ENCODE results near the gene DLST.

DLST gene

DNA sequence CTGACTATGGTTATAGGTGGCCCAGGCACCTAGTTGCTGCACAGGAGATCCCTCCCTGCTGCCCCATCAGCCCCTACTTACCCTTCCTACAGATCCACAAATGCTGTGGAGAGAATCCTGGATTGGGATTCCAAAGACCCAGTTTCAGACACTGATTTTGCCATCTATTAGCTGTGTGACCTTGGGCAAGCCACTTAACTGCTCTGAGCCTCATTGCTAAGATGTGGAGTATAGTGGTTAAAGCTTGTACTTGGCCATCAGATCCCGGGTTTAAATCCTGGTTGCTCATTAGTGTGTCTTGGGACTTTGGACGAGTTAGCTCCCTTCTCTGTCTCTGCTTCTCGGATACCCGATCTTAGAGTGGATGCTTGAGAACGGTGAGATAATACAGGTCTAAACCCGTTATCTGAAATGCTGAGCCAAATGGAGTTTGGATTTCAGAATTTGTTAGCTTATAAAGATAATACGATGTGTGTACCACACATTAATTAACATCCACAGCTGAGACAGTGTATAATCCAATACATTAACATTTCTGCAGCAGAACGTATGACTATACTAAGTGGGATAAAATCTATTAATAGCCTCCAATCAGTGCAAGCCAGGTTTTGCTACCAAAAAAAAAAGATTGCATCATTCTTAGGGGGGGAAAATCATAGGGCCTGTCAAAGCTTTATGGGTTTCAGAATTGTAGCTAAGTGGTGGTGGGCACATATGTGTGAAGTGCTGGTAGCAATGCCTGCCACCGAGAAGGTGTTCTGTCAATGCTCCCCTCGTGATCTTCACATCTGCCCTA, 21.8 kb upstream of the DLST start:
- in situ Hi-C loops (cut with MboI; ENCODE audit: low sequenced_read_pairs): no loop called here

DNA sequence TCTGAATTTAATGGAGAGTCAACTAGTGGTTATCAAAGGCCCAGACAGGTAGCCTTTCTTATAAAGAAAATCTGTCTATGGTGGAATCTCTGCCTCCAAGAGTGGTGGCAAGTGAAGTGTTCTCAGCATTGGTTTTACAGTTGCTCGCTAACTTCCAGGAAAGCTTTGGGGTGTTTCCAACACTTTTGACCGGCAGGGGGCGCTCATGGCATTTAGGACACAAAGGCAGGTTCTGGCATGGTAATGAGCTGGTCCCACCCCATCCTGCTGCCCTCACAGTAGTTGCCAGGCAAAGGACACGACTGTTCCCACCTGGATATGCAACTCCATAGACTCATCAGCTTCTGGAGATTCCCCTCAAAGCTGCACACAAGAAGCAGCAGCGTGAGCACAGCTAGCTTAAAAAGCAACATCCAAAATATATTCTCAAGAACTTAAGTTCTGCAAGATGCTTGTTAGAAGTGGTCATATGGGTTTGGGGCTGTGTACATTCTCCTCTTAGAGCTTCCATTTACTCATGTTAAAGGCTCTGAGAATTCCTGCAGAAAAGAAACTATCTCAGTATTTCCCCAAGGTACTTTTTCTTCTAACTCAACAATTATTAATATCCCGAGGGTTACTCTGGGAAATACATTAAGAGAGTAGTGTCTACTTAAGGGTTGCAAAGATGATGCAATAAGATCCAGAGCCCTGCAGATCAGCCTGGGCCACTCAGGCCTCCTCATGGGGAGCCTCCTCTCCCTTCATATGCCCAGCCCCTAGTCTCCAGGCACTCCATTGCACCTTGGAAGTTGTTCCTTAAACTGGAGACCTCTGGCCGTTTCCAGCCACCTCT, 20.6 kb upstream of the DLST start:
- in situ Hi-C loops (cut with MboI; ENCODE audit: low sequenced_read_pairs): no loop called here

DNA sequence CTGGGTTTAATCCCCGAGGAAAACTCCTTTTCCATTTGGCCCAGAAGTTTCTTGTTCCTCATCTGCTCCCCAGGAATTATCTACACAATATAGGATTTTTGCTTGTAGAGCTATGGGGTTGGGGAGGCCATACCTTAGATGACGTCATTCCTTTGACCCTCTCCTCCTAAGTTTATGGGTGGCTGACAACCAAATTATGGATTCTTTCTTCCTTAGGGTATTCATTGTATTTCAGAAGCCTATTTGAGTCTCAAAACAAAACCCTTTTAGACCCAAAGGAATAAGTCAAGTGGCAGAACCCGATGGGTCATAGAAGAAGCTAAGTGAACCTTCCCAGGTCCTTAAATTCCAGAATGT, 20.0 kb upstream of the DLST start:
- in situ Hi-C loops (cut with MboI; ENCODE audit: low sequenced_read_pairs): no loop called here

DNA sequence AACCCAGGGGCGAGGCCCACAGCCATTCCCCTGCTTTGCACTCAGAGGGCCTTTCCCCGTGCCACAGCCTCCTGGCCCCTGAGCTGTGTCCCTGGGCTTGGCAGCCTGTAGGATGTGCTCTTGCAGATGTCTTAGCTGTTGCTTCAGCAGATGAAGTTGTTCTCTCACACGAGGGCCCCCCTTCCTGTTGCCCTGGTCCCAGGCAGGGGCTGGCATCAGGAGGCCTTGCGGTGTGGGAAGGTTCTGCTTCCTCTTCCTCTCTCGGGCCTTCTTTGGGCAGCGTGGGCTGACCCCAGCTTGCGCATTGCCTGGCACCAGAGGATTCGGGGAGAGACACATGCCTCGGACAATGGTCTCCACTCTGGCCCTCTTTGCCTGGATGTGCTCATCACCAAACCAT, 18.4 kb upstream of the DLST start:
- in situ Hi-C loops (cut with MboI; ENCODE audit: low sequenced_read_pairs): no loop called here

DNA sequence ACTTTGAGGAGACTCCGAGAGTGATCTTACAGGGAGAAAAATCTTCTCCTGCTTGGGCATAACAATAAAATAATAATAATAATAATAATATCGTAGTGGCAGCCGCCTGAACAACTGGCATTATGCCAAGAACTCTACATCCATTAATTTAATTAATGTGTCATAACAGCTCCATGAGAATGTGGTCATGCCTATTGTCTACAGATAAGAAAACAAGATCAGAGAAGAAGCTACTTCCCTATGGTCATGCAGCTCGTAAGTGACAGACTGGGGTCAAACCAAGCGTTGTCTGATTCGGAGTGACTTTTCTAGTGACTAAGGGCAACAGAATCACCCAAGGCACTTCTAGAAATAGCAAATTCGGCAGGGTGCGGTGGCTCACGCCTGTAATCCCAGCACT, 17.5 kb upstream of the DLST start:
- in situ Hi-C loops (cut with MboI; ENCODE audit: low sequenced_read_pairs): no loop called here

DNA sequence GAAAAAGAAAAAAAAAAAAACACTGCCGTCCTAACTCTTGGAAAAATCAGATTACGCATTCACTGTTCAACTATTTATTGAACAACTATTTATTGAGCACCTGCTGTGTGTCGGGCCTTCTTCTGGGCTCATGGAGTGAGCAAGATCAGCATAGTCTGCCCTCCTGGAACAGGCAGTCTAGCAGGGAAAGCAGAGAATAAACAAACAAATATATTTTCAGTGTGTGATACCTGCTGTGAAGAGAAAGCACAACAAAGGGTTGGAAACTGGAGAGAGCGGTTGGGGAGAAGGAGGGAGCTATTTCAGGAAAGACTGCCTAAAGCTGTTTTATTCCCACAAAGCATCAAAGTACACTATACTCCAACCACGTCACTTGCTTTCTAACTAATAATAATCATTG, 16.6 kb upstream of the DLST start:
- in situ Hi-C loops (cut with MboI; ENCODE audit: low sequenced_read_pairs): no loop called here

DNA sequence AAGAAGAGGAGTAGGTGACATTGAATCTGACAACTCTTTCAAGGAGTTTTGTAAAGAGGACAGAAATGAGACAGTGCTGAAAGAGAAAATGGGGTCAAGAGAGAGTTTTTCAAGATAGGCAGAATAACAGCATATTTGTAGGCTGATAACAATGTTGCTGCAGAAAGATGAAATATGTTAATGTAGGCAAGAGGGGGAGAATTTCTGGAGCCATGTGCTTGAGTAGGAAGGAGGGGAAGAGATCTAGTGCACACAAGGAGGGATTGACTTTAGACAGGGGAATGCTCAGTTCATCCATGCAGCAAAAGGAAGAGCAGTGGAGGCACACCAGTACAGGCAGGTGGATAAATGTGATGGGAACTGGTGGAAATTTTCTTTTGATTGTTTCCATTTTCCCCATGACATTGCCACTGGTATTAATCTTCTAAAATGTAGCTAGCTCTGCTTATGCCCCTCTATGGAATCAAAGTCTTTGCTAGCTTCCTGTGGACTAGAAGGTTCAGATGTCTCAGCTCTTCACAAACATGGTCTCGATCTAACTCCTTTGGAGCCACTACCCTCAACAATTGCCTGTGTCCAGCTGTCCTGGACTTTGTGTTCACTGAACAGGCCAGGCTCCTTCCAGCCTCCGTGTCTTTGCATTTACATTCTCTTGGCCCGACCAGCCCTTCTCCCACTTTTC, 14.9 kb upstream of the DLST start:
- in situ Hi-C loops (cut with MboI; ENCODE audit: low sequenced_read_pairs): no loop called here

DNA sequence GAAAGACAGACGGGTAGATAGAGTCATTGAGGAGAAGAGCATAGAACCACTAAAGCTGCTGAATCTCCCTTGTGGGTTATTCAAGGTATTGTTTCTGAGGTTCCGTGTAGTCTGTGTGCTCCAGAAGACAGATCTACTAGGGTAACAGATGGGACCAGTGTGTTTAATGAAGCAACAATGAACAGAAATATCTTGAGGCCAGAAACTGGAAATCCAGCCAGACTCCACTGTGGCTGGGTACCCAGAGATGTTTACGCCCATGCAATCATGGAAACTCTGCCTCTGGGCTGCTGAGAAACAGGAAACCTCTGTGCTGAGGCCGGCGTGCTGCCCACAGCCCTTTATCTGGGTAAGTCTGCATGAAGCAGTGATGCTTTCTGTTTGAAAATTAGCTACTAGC, 14.0 kb upstream of the DLST start:
- in situ Hi-C loops (cut with MboI; ENCODE audit: low sequenced_read_pairs): no loop called here

DNA sequence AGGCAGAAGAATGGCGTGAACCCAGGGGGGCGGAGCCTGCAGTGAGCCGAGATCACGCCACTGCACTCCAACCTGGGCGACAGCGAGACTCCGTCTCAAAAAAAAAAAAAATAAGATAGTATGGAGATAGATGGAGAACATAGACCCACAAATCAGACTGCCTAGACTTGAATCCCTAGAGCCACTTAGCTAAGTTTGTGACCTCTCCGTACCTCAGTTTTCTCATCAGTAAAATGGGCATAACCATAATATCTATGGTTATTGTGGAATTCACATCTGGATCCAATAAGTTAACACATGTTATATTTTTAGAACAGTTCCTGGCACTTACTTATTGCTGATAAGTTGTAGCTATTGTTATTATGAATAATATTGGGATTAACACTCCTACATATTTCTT, 13.0 kb upstream of the DLST start:
- in situ Hi-C loops (cut with MboI; ENCODE audit: low sequenced_read_pairs): no loop called here

DNA sequence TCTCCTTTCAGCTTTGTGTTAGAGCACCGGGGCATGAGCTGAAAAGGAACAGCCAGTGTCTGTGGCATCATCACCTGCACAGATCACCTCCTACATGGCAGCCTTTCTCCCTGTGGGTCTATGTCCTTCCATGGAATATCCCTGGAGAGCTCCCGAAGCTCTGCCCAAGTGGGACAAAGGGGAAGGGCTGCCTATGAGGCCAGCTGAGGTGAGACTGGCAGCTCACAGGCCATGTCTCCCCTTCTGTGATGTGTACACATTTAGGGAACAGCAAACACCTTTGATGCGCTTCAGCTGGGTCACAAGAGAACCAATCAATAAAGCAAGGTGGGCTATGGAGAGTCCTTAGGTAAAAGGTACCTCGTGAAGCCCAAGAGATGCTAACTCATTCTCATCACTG, 9.9 kb upstream of the DLST start:
- in situ Hi-C loops (cut with MboI; ENCODE audit: low sequenced_read_pairs): no loop called here

DNA sequence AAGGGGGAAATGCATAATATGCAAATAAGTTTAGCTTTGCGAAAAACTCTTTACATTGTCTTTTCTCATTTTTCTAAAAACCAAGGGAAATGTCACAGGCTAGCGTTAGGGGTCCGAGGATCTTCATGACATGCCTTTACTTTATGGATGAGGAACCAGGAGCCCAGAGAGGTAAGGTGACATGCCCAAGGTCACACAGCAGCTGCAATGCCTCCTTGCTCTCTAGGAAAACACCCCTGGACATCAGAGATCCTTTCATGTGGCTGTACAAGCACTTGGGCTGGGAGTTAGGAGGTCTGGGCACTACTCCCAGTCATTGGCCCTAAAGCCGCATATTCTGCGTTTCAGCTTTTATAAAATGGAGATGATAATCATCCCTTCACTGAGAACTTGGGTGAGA, 6.5 kb upstream of the DLST start:
- in situ Hi-C loops (cut with MboI; ENCODE audit: low sequenced_read_pairs): no loop called here

DNA sequence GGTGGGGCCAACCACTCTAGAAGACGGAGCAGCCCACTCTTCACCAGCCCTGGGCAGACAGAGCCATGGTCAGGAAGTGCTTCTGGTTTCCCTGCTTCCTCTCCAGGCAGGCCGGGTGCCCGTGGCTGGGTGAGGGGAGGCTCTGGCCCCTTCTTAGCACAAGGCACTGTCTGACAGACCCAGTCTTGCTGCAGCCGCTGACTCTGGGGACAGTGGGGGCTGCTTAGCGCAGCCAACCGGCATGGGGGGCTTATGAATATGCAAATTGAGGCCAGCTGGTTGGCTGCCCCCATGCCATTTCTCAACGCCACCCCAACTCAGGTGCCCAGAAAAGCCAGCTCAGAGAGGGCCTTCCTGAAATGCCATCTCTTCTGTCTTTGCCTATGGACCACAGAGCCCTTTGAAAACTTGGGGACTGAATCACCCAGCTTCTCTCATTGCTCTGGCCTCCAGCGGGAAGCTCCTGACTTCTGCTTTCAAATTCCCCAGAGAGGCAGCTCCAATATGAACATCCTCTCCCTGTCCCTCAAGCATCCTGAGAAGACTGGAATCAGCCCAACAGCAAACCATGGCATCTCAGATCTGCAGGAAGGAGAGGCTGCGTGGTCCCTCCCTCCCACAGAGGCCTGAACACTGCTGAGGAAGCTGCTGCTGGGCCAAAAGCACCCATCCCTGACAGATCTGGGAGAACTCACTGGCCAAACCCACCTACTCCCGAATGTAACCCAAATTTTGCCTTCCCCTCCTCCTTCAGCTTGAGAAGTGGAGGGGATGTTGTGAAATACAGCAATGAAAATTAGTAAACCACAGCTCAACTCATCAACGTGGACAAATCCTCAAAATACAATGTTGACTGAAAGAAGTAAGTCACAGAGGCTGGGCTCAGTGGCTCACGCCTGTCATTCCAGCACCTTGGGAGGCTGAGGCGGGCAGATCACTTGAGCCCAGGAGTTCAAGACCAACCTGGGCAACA, 5.5 kb upstream of the DLST start, which contains the start of gene PROX2:
TSS of gene PROX2 (minus strand) at position 205 of the 973 bp plus-strand sequence. CDS start 12,311 bp downstream, outside the sequence.
- in situ Hi-C loops (cut with MboI; ENCODE audit: low sequenced_read_pairs): no loop called here

DNA sequence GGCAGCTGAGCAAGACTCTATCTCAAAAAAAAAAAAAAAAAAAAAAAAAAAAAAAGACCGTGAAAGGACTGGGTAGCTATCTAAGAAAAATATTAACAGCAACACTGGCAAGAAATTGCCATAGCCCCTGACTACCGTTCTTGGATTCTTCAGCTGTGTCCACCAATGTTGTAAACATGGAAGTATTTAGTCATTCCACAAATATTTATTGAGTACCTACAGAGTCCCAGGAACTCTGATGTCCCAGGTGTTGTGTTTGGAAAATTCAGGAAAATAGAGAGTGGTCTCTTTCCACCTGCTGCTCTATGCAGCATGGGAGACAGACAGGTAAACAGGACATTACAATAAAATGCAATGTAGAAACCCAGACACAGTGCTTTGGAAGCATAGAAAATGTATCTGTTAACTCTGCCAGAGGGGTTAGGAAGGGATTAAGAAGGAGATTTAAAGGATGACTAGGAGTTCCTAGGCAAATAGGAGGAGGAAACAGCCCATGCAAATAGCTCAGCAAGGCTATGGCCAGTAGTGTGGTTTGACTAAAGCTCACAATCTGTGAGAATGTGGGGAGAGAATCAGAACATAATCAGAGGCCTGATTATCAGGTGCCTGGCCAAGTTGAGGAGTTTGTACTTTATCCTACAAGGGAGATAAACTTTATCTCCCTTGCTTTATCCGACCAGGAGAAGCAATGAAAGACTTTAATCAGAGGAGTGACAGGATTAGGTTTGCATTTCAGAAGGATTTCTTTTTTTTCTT, 2.1 kb upstream of the DLST start:
- in situ Hi-C loops (cut with MboI; ENCODE audit: low sequenced_read_pairs): no loop called here

DNA sequence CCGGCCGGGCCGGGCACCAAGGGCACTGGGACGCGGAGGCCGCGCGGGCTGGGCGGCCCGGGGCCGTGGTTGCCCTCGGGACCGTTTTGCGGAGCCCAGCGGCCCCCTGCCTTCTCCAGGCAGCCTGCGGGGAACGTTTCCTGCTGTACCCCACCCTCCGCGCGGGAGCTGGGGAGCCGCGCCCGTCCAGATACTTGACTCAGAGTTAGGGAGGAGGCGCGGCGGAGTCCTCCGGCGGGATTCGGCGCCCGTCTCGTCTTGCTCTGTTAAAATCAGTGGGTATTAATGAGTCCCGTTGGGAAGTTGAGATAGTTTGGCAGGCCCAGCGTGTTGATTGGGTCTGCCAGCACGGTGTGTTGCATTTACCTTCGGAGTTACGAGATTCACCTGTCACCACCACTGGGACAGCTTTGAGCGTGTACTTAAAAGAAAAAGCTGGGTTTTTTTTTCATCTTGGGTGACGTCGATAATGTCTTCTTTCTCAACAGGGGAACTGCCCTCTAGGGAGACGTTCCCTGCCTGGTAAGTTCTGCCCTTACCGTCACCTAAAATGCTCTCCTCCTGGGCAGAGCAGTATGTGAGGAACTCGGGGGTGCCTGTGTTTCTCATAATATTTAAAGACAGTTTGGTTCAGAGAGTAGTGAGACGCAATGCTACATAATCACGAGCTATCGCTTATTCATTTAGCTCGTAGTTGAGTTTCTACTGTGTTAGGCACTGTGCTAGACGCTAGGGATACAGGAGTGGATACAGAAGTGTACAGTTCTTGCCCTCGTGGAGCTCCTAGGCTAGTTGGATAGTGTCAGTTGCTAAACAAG, 596 bp downstream of the DLST start:
- in situ Hi-C loops (cut with MboI; ENCODE audit: low sequenced_read_pairs): no loop called here

DNA sequence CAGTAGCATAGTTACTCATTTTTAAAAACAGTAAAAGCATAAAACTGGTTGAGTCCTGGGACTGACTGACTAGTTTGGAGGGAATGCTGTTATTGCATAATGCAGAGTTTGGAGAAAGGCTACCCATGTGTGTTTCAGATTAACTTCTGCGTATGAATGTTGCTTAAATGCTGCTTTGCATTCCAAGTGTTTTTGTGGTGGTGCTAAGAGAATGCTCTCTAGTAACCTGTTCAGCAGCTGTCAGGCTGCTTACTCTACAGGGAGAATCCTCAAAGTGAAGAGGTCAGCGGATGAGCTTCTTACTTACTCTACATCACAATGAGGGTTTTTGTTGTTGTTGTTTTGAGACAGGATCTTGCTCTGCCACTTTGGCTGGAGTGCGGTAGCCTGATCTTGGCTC, 4.3 kb downstream of the DLST start:
- in situ Hi-C loops (cut with MboI; ENCODE audit: low sequenced_read_pairs): no loop called here

DNA sequence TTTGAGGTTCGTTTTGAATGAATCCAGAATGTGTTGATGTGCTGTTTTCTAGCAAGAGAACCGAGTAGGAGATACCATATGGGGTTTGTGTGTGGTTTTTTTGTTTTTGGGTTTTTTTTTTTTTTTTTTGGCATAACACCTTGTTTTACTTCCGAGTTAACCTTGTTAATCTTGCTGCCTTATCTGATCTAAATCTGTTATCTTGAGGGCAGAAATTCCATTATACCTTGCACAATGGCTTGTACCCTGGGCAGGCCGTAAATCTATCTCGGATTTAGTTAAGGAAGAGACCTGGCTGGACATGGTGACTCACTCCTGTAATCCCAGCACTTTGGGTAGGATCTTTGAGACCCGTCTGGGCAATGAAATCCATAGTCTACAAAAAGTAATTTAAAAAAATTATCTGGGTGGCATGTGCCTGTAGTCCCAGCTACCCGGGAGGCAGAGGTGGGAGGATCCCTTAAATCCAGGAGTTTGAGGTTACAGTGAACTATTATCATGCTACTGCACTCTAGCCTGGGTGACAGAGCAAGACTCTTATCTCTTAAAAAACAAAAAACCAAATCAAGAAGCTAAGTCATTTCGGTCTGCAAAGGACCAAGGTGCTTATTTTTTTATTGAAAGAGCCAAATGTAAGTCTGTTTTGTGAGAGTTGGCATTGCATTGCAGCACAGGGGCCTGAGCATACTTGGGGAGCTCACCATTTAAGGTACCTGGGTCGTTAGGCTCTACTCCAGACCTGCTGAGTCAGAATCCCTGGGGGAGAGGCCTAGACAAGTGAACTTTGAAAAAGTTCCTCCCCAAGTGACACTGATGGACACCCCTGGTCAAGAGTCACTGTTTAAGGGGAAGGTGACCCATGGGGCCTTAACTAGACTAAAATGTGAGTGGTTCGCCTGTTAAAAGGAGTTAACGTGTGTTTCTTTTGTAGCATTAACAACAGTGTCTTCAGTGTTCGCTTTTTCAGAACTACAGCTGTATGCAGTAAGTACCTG, 6.7 kb downstream of the DLST start:
- in situ Hi-C loops (cut with MboI; ENCODE audit: low sequenced_read_pairs): no loop called here

DNA sequence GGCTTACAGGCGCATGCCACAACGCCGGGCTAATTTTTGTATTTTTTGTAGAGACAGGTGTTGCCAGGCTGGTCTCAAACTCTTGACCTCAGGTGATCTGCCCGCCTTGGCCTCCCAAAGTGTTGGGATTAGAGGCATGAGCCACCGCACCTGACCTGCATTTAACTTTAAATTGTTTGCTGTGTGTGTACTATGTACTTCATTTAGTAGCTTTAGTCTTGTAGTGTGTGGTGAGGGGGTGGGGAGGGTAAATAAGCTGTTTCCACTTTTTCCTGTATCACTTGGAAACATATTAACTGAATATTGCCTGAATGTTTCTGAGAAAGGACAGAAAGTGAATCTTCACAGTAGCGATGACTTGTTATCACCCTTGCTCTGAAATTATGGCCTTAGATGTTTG, 8.5 kb downstream of the DLST start:
- in situ Hi-C loops (cut with MboI; ENCODE audit: low sequenced_read_pairs): no loop called here

DNA sequence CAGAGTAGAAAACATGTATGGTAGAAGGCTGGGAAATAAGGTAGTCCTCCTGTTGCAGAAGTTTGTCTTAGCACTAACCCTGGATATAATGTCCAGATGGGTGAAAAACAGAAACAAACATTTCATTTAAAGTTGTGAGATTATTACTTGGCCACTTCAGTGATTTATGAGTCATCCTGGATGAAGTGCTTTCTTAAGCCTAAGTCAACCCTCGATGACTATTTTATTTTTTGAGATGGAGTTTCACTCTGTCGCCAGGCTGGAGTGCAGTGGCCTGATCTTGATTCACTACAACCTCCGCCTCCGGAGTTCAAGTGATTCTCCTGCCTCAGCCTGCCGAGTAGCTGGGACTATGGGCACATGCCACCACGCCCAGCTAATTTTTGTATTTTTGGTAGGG, 10.2 kb downstream of the DLST start:
- in situ Hi-C loops (cut with MboI; ENCODE audit: low sequenced_read_pairs): no loop called here
